Karpas-422 (cell line): ENCODE results near the gene TMCO1. TPM values are rescaled to one million over a fixed set of nuclear protein-coding genes. Genes with fewer than 3 reads are reported as not detected.
"Not testable (repeated sequence)": the region's sequence is repeated elsewhere in the genome, so short reads cannot be mapped to it uniquely, and the experiment has no call there.

Experiments used
- DNase-seq: peaks from one replicate; pipeline ENCODE4 v3.0.0-alpha.2; 2015
- H2AFZ ChIP-seq: fragments of 200-600 bp; sonication (generic); 2 replicates; pipeline ENCODE4 v1.6.1; 2014; ENCODE audit warnings: antibody characterized with exemption, low read length, mixed read lengths
- H3K27ac ChIP-seq: fragments of 200-600 bp; sonication (generic); 2 replicates; pipeline ENCODE4 v1.5.1; 2014; ENCODE audit warnings: mild to moderate bottlenecking, low read length, moderate library complexity
- H3K27me3 ChIP-seq: fragments of 200-600 bp; sonication (generic); 2 replicates; pipeline ENCODE4 v1.6.1; 2014; ENCODE audit warnings: low read length, mixed read lengths
- H3K36me3 ChIP-seq: fragments of 200-600 bp; sonication (generic); 2 replicates; pipeline ENCODE4 v1.6.1; 2014; ENCODE audit warnings: low read length, mixed read lengths; ENCODE audit not compliant: insufficient read depth
- H3K4me1 ChIP-seq: fragments of 200-600 bp; sonication (generic); 2 replicates; pipeline ENCODE4 v1.6.1; 2014; ENCODE audit warnings: mild to moderate bottlenecking, low read length, mixed read lengths
- H3K4me2 ChIP-seq: fragments of 200-600 bp; sonication (generic); 2 replicates; pipeline ENCODE4 v1.6.1; 2014; ENCODE audit warnings: low read length, low read depth, mild to moderate bottlenecking; ENCODE audit not compliant: poor library complexity, severe bottlenecking
- H3K4me3 ChIP-seq: fragments of 200-600 bp; sonication (generic); 2 replicates; pipeline ENCODE4 v1.5.1; 2014; ENCODE audit warnings: mild to moderate bottlenecking, antibody characterized with exemption, low read length, mixed read lengths
- H3K79me2 ChIP-seq: fragments of 200-600 bp; sonication (generic); 2 replicates; pipeline ENCODE4 v1.6.1; 2014; ENCODE audit warnings: mild to moderate bottlenecking, low read length, mixed read lengths
- H3K9ac ChIP-seq: fragments of 200-600 bp; sonication (generic); 2 replicates; pipeline ENCODE4 v1.6.0; 2014; ENCODE audit warnings: low read length
- H3K9me2 ChIP-seq: fragments of 200-600 bp; sonication (generic), shearing (Covaris generic); replicated peaks from 2 replicates; pipeline ENCODE4 v1.6.0; 2014; ENCODE audit warnings: mild to moderate bottlenecking, low read length, moderate library complexity; ENCODE audit not compliant: insufficient read depth
- H3K9me3 ChIP-seq: fragments of 300-700, 200-600 bp; sonication (generic); 2 replicates; pipeline ENCODE4 v1.6.1; 2014; ENCODE audit warnings: low read length, mixed read lengths
- H4K20me1 ChIP-seq: fragments of 200-600 bp; sonication (generic); 2 replicates; pipeline ENCODE4 v1.6.1; 2014; ENCODE audit warnings: mild to moderate bottlenecking, antibody characterized with exemption, low read length, low read depth; ENCODE audit not compliant: insufficient read depth
- total RNA-seq: library from RNA; depleted of rRNA; stranded (reverse); fragments of >200 nt; shearing (Covaris generic); gene quantifications from 2 replicates; pipeline ENCODE4 v1.2.3, GENCODE V29; 2014; ENCODE audit warnings: low replicate concordance

The TMCO1 gene
- total RNA-seq, 1 experiment from 2014 or later, result 103 TPM

DNA sequence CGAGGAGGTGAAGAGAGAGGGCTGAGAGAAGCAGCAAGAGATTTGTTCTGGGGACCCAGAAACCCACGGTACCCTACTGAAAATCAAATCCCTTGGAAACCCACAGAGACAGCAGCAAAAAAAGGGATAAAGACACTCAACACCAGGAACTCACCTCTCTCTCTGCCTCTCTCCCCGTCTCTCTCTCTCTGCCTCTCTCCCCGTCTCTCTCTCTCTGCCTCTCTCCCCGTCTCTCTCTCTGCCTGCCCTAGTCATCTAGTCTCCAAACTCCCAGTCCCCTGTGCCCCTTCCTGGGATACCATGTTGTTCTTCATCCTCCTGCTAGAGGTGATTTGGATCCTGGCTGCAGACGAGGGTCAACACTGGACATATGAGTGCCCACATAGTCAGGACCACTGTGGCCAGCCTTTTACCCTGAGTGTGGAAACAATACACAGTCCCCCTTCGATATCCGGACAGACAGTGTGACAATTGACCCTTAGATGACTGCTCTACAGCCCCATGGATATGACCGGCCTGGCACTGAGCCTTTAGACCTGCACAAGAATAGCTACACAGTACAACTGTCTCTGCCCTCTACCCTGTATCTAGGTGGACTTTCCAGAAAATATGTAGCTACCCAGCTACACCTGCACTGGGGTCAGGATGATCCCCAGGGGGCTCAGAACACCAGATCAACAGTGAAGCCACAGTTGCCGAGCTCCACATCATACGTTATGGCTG is 60.5 kb downstream of the TMCO1 start:
- Histone ChIP-seq H3K4me2 (no peak overlapping the region), H4K20me1 (no peaks in the 10 kb centered on the region), H3K9ac (no peak overlapping the region)

DNA sequence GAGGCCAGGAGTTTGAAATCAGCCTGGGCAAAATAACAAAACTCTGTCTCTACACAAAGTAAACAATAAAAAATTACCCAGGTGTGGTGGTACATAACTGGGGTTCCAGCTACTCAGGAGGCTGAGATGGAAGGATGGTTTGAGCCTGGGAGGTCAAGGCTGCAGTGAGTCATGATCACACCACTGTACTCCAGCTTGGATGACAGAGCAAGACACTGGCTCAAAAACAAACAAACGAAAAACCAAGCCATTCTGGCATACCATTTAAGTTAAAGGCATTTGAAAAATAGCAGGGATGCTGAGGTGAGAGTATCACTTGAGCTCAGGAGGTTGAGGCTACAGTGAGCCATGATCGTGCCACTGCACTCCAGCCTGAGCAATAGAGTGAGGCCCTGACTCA is 65.0 kb downstream of the TMCO1 start:
- H3K27me3 ChIP-seq, result no peaks in the 10 kb centered on the region
- no peak overlapping the region for H3K27ac ChIP-seq
- no peaks in the 10 kb centered on the region for H4K20me1 ChIP-seq
- no peaks in the 10 kb centered on the region for H3K9me3 ChIP-seq
- peaks cover 2% of the 10 kb centered on the region for H3K4me1 ChIP-seq
- no peaks in the 10 kb centered on the region for H3K79me2 ChIP-seq
- H3K4me3 ChIP-seq, result no peak overlapping the region
- no peak overlapping the region for H3K4me2 ChIP-seq
- no peaks in the 10 kb centered on the region for H3K36me3 ChIP-seq
- H3K9ac ChIP-seq, result no peak overlapping the region
- no peak overlapping the region for H2AFZ ChIP-seq
- no peaks in the 10 kb centered on the region for H3K9me2 ChIP-seq
- no peak for DNase-seq

More for the DNA sequence above, 60.5 kb downstream of the TMCO1 start:
- no peak for DNase-seq
- no peaks in the 10 kb centered on the region for H3K9me2 ChIP-seq
- no peak overlapping the region for H3K27ac ChIP-seq
- no peaks in the 10 kb centered on the region for H3K36me3 ChIP-seq
- no peaks in the 10 kb centered on the region for H3K27me3 ChIP-seq
- no peak overlapping the region for H2AFZ ChIP-seq
- no peaks in the 10 kb centered on the region for H3K79me2 ChIP-seq
- peaks cover 5% of the 10 kb centered on the region for H3K4me1 ChIP-seq
- no peak overlapping the region for H3K4me3 ChIP-seq
- H3K9me3 ChIP-seq, result no peaks in the 10 kb centered on the region

GRCh38 chr1:165701922-165702321 is 66.7 kb downstream of the TMCO1 start:
- peaks cover 14% of the 10 kb centered on the region for H3K79me2 ChIP-seq
- not testable (repeated sequence) for H3K9ac ChIP-seq, H4K20me1 ChIP-seq, H3K9me2 ChIP-seq, H3K4me3 ChIP-seq, H3K4me1 ChIP-seq, DNase-seq, H3K36me3 ChIP-seq, H3K9me3 ChIP-seq, H3K27ac ChIP-seq, H2AFZ ChIP-seq, H3K27me3 ChIP-seq, H3K4me2 ChIP-seq

GRCh38 chr1:165699577-165699976 is 69.1 kb downstream of the TMCO1 start:
- DNase-seq, result no peak
- Histone ChIP-seq H3K27ac (no peak overlapping the region), H3K9ac (no peak overlapping the region), H2AFZ (no peak overlapping the region), H3K79me2 (peaks cover 36% of the 10 kb centered on the region), H3K9me3 (no peaks in the 10 kb centered on the region), H3K4me1 (peaks cover 16% of the 10 kb centered on the region), H4K20me1 (no peaks in the 10 kb centered on the region), H3K4me3 (no peak overlapping the region), H3K36me3 (peaks cover 4% of the 10 kb centered on the region), H3K9me2 (no peaks in the 10 kb centered on the region), H3K4me2 (no peak overlapping the region), H3K27me3 (no peaks in the 10 kb centered on the region)

GRCh38 chr1:165698761-165699052 is 70.0 kb downstream of the TMCO1 start:
- Histone ChIP-seq H3K9me3 (no peaks in the 10 kb centered on the region), H3K27ac (no peak overlapping the region; the same call in 1 of the 2 replicates), H3K9me2 (no peaks in the 10 kb centered on the region), H3K27me3 (no peaks in the 10 kb centered on the region), H3K4me2 (peak overlapping the region; percentile 100), H3K36me3 (peaks cover 10% of the 10 kb centered on the region), H2AFZ (peak overlapping the region; percentile 100), H3K79me2 (peaks cover 42% of the 10 kb centered on the region), H3K9ac (peak overlapping the region; percentile 89), H3K4me1 (peaks cover 16% of the 10 kb centered on the region), H3K4me3 (peak overlapping the region; percentile 92), H4K20me1 (no peaks in the 10 kb centered on the region)
- no peak for DNase-seq

- H2AFZ ChIP-seq, result peak within 1 kb of the TSS; percentile 100
- DNase-seq, result peak; percentile 94
- H4K20me1 ChIP-seq, result no peaks in the 10 kb centered on the region
- H3K27ac ChIP-seq, result peak within 1 kb of the TSS; percentile 77
- peak within 1 kb of the TSS; percentile 100 for H3K4me2 ChIP-seq
- no peaks in the 10 kb centered on the region for H3K27me3 ChIP-seq
- H3K9ac ChIP-seq, result peak within 1 kb of the TSS; percentile 89
- H3K4me3 ChIP-seq, result peak within 1 kb of the TSS; percentile 92
- peaks cover 16% of the 10 kb centered on the region for H3K4me1 ChIP-seq
- peaks cover 10% of the 10 kb centered on the region for H3K36me3 ChIP-seq
- no peaks in the 10 kb centered on the region for H3K9me2 ChIP-seq
- H3K79me2 ChIP-seq, result peaks cover 42% of the 10 kb centered on the region
- H3K9me3 ChIP-seq, result no peaks in the 10 kb centered on the region
Observed at GRCh38 chr1:165697881-165698760, 70.5 kb downstream of the TMCO1 start, which contains the start of gene ALDH9A1. Gene ALDH9A1 (minus strand): TSS chr1:165698562. CDS start chr1:165698558, 4 bp downstream.

DNA sequence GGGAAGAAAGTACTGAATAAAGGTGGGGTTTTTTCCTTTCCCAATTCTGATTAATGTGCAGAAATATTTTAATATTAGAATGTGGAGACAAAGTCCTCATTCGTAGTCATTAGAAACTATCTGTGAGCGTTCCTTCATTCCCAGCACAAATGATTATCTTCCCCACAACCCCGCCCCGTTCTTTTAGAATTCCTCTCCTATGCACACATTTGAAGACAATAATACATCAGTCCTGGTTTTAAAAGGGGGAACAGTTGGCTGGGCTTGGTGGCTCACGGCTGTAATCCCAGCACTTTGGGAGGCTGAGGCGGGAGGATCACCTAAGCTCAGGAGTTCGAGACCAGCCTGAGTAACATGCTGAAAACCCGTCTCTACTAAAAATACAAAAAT is 71.2 kb downstream of the TMCO1 start:
- Histone ChIP-seq H3K36me3 (peaks cover 10% of the 10 kb centered on the region), H3K4me3 (peak overlapping the region; percentile 92), H3K9ac (peak overlapping the region; percentile 89), H3K27me3 (no peaks in the 10 kb centered on the region), H3K4me2 (peak overlapping the region; percentile 100), H4K20me1 (no peaks in the 10 kb centered on the region), H3K4me1 (peaks cover 16% of the 10 kb centered on the region), H3K27ac (no peak overlapping the region), H2AFZ (no peak overlapping the region), H3K9me2 (no peaks in the 10 kb centered on the region), H3K79me2 (peaks cover 42% of the 10 kb centered on the region), H3K9me3 (no peaks in the 10 kb centered on the region)
- DNase-seq, result no peak

- Histone ChIP-seq H3K36me3 (peaks cover 10% of the 10 kb centered on the region), H3K4me3 (peak overlapping the region; percentile 92), H3K9me2 (no peaks in the 10 kb centered on the region), H3K4me2 (peak overlapping the region; percentile 100), H3K79me2 (peaks cover 45% of the 10 kb centered on the region), H3K27me3 (no peaks in the 10 kb centered on the region), H3K27ac (no peak overlapping the region), H3K4me1 (peaks cover 16% of the 10 kb centered on the region), H2AFZ (no peak overlapping the region), H3K9me3 (no peaks in the 10 kb centered on the region), H4K20me1 (no peaks in the 10 kb centered on the region), H3K9ac (peak overlapping the region; percentile 89)
- no peak for DNase-seq
Observed at GRCh38 chr1:165696625-165697100, 72.0 kb downstream of the TMCO1 start.
